Measurements from ENCODE around the gene AGBL5. TPM values are rescaled to one million over a fixed set of nuclear protein-coding genes. Genes with fewer than 3 reads are reported as not detected.
A peak's percentile ranks its signal among the peaks of the same experiment; 100 is the strongest.

Gene AGBL5
- total and polyA plus RNA-seq, 9 of the 15 experiments (the other 6 are each of a cell fraction or from before 2014, with no cell fraction given) = 3.3 to 52.7 (median 26.2) TPM

- TF ChIP-seq GMEB1 (CRISPR knock-in tag; IDR thresholded peaks at IDR 0.05) = no peak
- TF ChIP-seq NR3C1 (CRISPR knock-in tag; IDR thresholded peaks at IDR 0.05) = no peak
- TF ChIP-seq PURB (CRISPR knock-in tag; IDR thresholded peaks at IDR 0.05; ENCODE audit: low read depth) = no peak
- no peak for TF ChIP-seq GABPA (tag; conservative IDR thresholded peaks at IDR 0.05; ENCODE audit: low read depth)
- 0 out of 2 replicates have a peak, but pooled peaks have one; percentile 19 for TF ChIP-seq CBX1 (IDR thresholded peaks at IDR 0.05; ENCODE audit: low read depth)
- peak; percentile 76 for TF ChIP-seq ZBTB7A (IDR thresholded peaks at IDR 0.05; ENCODE audit: borderline replicate concordance, control insufficient read depth, low read depth, low read length)
- no peak for TF ChIP-seq FOXK2 (conservative IDR thresholded peaks at IDR 0.05 in 1 of 2, IDR thresholded peaks at IDR 0.05 in 1 of 2; ENCODE audit: low read depth in 2 of 2)
- peak in 1 of 2 experiments; percentile 56; a peak in 1 of 4 replicates for TF ChIP-seq TEAD1 (CRISPR knock-in tag; IDR thresholded peaks at IDR 0.05)
- TF ChIP-seq, protein P1, sequence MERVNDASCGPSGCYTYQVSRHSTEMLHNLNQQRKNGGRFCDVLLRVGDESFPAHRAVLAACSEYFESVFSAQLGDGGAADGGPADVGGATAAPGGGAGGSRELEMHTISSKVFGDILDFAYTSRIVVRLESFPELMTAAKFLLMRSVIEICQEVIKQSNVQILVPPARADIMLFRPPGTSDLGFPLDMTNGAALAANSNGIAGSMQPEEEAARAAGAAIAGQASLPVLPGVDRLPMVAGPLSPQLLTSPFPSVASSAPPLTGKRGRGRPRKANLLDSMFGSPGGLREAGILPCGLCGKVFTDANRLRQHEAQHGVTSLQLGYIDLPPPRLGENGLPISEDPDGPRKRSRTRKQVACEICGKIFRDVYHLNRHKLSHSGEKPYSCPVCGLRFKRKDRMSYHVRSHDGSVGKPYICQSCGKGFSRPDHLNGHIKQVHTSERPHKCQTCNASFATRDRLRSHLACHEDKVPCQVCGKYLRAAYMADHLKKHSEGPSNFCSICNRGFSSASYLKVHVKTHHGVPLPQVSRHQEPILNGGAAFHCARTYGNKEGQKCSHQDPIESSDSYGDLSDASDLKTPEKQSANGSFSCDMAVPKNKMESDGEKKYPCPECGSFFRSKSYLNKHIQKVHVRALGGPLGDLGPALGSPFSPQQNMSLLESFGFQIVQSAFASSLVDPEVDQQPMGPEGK (CRISPR knock-in tag; IDR thresholded peaks at IDR 0.05; ENCODE audit: borderline replicate concordance) = no peak
- no peak for TF ChIP-seq PCBP2 (IDR thresholded peaks at IDR 0.05; ENCODE audit: low read depth, low read length, poor library complexity, severe bottlenecking)
- TF ChIP-seq ZNF830 (CRISPR knock-in tag; IDR thresholded peaks at IDR 0.05) = no peak
- no peak for TF ChIP-seq ZBTB12 (CRISPR knock-in tag; IDR thresholded peaks at IDR 0.05)
- TF ChIP-seq TCF7 (IDR thresholded peaks at IDR 0.05; ENCODE audit: borderline replicate concordance) = no peak
- TF ChIP-seq ZNF444 (CRISPR knock-in tag; IDR thresholded peaks at IDR 0.05) = peak; percentile 70; the same call in 1 of the 2 replicates
- TF ChIP-seq ARID3A (IDR thresholded peaks at IDR 0.05; ENCODE audit: borderline replicate concordance, low read depth, low read length) = no peak
- no peak for TF ChIP-seq PCBP1 (IDR thresholded peaks at IDR 0.05; ENCODE audit: low read depth, low read length, poor library complexity, severe bottlenecking)
- TF ChIP-seq SP2 (IDR thresholded peaks at IDR 0.05; ENCODE audit: extremely low read depth, low read depth, low read length, poor library complexity, severe bottlenecking) = no peak
- TF ChIP-seq BRF1 (IDR thresholded peaks at IDR 0.05; ENCODE audit: borderline replicate concordance, extremely low read depth, insufficient read length) = no peak
These were observed 34.6 kb upstream of the AGBL5 start (continued) for GRCh38 chr2:27016801-27017325.
